MM.1S (cell line): ENCODE measurements around the gene FERMT2.
A peak's percentile ranks its signal among the peaks of the same experiment; 100 is the strongest.

Experiments used
- DNase-seq: peaks from one replicate; pipeline ENCODE4 v3.0.0-alpha.2; 2015
- H2AFZ ChIP-seq: fragments of 300-600 bp; sonication (generic); 2 replicates; pipeline ENCODE4 v1.6.0; 2016; ENCODE audit warnings: antibody characterized with exemption, low read length
- H3F3A ChIP-seq: fragments of 300-600 bp; sonication (generic); 2 replicates; pipeline ENCODE4 v1.6.1; 2016; ENCODE audit warnings: mild to moderate bottlenecking, antibody characterized with exemption, low read length, moderate library complexity, mixed read lengths; ENCODE audit not compliant: insufficient read depth
- H3K27ac ChIP-seq: fragments of 300-600 bp; sonication (generic); 2 replicates; pipeline ENCODE4 v1.5.1; 2016; ENCODE audit warnings: mild to moderate bottlenecking, low read length
- H3K27me3 ChIP-seq: fragments of 300-600 bp; sonication (generic); replicated peaks from 2 replicates; pipeline ENCODE4 v1.6.0; 2016; ENCODE audit warnings: low read length; ENCODE audit not compliant: insufficient read depth
- H3K36me3 ChIP-seq: fragments of 300-600 bp; sonication (generic); replicated peaks from 2 replicates; pipeline ENCODE4 v1.6.1; 2016; ENCODE audit warnings: mild to moderate bottlenecking, low read length, mixed read lengths; ENCODE audit not compliant: insufficient read depth
- H3K4me1 ChIP-seq: fragments of 300-600 bp; sonication (generic); 2 replicates; pipeline ENCODE4 v1.6.1; 2016; ENCODE audit warnings: low read length, mixed read lengths
- H3K4me2 ChIP-seq: fragments of 300-600 bp; sonication (generic); 2 replicates; pipeline ENCODE4 v1.6.0; 2016; ENCODE audit warnings: low read depth, low read length
- H3K4me3 ChIP-seq: fragments of 300-600 bp; sonication (generic); 2 replicates; pipeline ENCODE4 v1.5.1; 2016; ENCODE audit warnings: low read length, mixed read lengths
- H3K79me2 ChIP-seq: fragments of 300-600 bp; sonication (generic); 2 replicates; pipeline ENCODE4 v1.6.1; 2016; ENCODE audit warnings: mixed run types, low read length, mixed read lengths
- H3K9ac ChIP-seq: fragments of 300-600 bp; sonication (generic); 2 replicates; pipeline ENCODE4 v1.6.1; 2016; ENCODE audit warnings: low read length, mixed read lengths
- H3K9me2 ChIP-seq: fragments of 300-600 bp; sonication (generic); replicated peaks from 2 replicates; pipeline ENCODE4 v1.6.1; 2016; ENCODE audit warnings: mild to moderate bottlenecking, low read length, mixed read lengths; ENCODE audit not compliant: insufficient read depth
- H3K9me3 ChIP-seq: fragments of 300-600 bp; sonication (generic); replicated peaks from 2 replicates; pipeline ENCODE4 v1.6.1; 2016; ENCODE audit warnings: mild to moderate bottlenecking, low read length, mixed read lengths; ENCODE audit not compliant: insufficient read depth
- H4K20me1 ChIP-seq: fragments of 300-600 bp; sonication (generic); 2 replicates; pipeline ENCODE4 v1.6.1; 2016; ENCODE audit warnings: mild to moderate bottlenecking, low read length, moderate library complexity, mixed read lengths; ENCODE audit not compliant: insufficient read depth
- EZH2 ChIP-seq: fragments of 300-600 bp; sonication (generic); optimal IDR thresholded peaks from 2 replicates; pipeline ENCODE3; 2017; ENCODE audit warnings: low read depth, mild to moderate bottlenecking, antibody characterized with exemption, low read length, mixed read lengths
- EZH2phosphoT487 ChIP-seq: fragments of 300-600 bp; sonication (generic); IDR thresholded peaks from 2 replicates; pipeline ENCODE4 v1.6.1; 2018; ENCODE audit warnings: antibody characterized with exemption, low read length
- TF ChIP-seq, protein P1 (sequence below): fragments of 300-600 bp; sonication (generic); IDR thresholded peaks from 2 replicates; pipeline ENCODE4 v1.5.1; 2016; ENCODE audit warnings: antibody characterized with exemption, low read length, mixed read lengths

FERMT2 gene

DNA sequence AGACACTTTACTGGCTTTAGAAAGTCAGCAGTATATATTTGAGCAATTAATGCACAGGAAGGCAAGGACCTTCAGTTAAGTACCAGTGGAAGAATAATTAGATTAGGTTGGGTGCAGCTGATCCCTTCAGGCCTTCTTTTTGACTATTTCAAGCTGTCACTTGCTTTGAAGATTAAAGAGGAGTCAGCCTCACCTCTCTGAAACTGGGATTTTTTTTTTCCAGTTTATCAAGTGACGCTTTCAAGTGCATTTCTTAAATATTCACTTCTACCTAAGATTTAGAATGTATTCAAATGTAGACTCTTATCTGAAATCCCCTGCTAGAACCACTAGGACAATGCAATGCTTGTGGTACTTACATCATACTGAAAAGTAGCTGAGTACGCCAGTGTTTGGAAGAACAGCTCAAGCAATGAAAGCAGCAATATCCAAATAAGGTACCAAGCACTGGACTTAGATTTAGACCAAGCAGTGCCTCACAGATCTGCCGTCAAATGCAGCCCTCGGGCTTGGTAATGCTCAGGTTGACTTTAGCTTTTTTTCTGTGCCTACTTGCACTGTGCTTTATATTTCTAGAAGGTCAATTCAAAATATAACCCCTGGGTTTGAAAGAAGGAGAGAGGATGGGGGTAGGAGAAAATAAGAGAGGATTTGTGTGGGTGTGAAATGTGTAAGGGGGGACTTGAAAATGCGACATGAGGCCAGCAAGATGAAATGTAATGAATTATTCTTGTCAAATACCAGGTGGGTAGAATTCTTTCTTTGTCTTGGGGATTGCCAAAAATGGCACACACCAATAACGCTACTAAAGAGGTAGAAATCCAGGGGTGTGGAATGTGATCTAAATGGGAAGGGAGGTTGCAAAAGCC is 3.7 kb upstream of the FERMT2 start:
- Histone ChIP-seq H3K36me3 (no peaks in the 10 kb centered on the region), H4K20me1 (no peaks in the 10 kb centered on the region), H3K9ac (no peak overlapping the region), H3K27ac (no peak overlapping the region), H3K9me3 (no peaks in the 10 kb centered on the region), H3K4me2 (no peak overlapping the region), H3K4me1 (no peaks in the 10 kb centered on the region), H2AFZ (no peak overlapping the region), H3K27me3 (no peaks in the 10 kb centered on the region), H3K4me3 (no peak overlapping the region), H3K79me2 (no peaks in the 10 kb centered on the region), H3F3A (no peaks in the 10 kb centered on the region), H3K9me2 (no peaks in the 10 kb centered on the region)
- TF ChIP-seq EZH2: no peak
- no peak for TF ChIP-seq EZH2phosphoT487
- TF ChIP-seq, protein P1, sequence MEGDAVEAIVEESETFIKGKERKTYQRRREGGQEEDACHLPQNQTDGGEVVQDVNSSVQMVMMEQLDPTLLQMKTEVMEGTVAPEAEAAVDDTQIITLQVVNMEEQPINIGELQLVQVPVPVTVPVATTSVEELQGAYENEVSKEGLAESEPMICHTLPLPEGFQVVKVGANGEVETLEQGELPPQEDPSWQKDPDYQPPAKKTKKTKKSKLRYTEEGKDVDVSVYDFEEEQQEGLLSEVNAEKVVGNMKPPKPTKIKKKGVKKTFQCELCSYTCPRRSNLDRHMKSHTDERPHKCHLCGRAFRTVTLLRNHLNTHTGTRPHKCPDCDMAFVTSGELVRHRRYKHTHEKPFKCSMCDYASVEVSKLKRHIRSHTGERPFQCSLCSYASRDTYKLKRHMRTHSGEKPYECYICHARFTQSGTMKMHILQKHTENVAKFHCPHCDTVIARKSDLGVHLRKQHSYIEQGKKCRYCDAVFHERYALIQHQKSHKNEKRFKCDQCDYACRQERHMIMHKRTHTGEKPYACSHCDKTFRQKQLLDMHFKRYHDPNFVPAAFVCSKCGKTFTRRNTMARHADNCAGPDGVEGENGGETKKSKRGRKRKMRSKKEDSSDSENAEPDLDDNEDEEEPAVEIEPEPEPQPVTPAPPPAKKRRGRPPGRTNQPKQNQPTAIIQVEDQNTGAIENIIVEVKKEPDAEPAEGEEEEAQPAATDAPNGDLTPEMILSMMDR: no peak
- no peak for DNase-seq

DNA sequence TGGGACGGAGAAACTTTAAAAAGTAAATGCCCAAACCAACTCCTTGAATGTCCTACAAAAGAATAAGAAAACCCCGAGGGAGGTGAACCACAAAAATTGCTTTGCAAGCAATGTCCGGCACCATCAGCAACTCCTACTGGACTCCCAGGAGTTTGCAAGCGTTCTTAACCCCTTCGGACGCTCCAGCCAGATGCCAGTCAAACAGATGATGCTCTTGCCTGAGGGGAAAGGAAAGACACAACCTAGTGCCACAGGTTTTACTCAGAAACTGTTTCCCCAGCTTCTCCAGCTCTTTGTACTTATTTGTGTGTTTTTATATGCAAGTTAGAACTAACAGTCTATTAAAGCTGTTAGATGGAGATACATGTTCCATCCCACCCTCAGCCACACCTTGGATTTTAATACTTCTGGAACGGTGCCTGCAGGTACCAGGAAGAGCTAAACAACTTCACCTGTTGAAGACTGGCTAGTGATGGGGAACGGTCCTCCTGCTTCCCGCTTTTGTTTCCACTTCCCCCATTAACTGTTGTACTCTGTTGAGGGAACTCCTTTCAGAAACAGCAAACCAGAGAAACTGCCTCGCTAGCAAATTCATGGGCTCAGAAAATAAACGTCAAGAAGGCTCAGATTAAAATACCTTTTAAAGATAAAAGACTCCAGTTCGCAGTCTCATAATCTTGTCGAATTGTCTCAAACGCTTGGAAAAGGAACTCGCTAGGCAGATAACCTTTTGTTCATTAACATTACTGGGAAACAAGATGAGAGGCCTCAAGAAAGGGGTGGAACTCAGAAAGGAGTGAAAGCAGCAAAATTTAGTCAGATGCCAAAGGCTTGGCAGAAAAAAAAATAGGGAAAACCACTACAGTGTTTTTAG is 1.1 kb upstream of the FERMT2 start:
- H3F3A ChIP-seq: no peaks in the 10 kb centered on the region
- H3K79me2 ChIP-seq: no peaks in the 10 kb centered on the region
- peak overlapping the region; percentile 47 for H3K4me3 ChIP-seq
- no peaks in the 10 kb centered on the region for H3K9me3 ChIP-seq
- no peaks in the 10 kb centered on the region for H3K9me2 ChIP-seq
- peak overlapping the region; percentile 37 for H3K4me2 ChIP-seq
- H2AFZ ChIP-seq: peak overlapping the region; percentile 63; the same call in 1 of the 2 replicates
- no peak overlapping the region for H3K27ac ChIP-seq
- peak overlapping the region; percentile 13; the same call in 1 of the 2 replicates for H3K9ac ChIP-seq
- H3K36me3 ChIP-seq: no peaks in the 10 kb centered on the region
- no peaks in the 10 kb centered on the region for H3K4me1 ChIP-seq
- TF ChIP-seq EZH2 (no peak), EZH2phosphoT487 (no peak)
- TF ChIP-seq, protein P1: no peak
- no peaks in the 10 kb centered on the region for H4K20me1 ChIP-seq
- no peaks in the 10 kb centered on the region for H3K27me3 ChIP-seq
- DNase-seq: no peak

DNA sequence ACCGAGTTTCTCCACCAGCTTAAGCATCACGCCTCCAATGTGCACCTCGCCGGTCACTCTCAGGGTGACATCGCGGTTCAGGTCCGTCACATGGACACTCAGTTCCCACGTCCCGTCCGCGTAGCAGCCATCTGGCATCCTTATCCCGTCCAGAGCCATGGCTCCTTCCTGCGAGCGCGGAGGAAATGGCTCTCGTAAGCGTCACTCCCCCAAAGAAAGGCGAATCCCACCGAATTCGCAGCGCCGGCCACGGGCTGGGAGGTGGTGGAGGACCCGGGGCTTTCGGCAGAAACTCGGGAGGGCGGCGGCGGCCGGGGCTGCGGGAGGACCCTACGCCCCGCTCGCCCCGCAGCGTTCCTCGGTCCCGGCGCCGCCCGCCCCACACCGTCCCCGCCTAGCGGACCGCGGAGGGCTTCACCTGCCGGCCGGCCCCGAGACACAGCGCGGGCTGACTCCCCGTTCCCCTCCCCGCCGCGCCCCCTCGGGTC is 396 bp downstream of the FERMT2 start:
- no peaks in the 10 kb centered on the region for H3K9me2 ChIP-seq
- H3K4me2 ChIP-seq: peak overlapping the region; percentile 76
- H3K27me3 ChIP-seq: no peaks in the 10 kb centered on the region
- no peaks in the 10 kb centered on the region for H3K79me2 ChIP-seq
- no peak overlapping the region for H3K9ac ChIP-seq
- H4K20me1 ChIP-seq: no peaks in the 10 kb centered on the region
- no peaks in the 10 kb centered on the region for H3K9me3 ChIP-seq
- no peaks in the 10 kb centered on the region for H3F3A ChIP-seq
- no peaks in the 10 kb centered on the region for H3K36me3 ChIP-seq
- H3K4me1 ChIP-seq: no peaks in the 10 kb centered on the region
- no peak overlapping the region for H3K27ac ChIP-seq
- TF ChIP-seq EZH2 (no peak), EZH2phosphoT487 (no peak)
- TF ChIP-seq, protein P1: no peak
- H2AFZ ChIP-seq: peak overlapping the region; percentile 69; the same call in 1 of the 2 replicates
- no peak for DNase-seq
- H3K4me3 ChIP-seq: peak overlapping the region; percentile 67
